PC-3 (cell line): Measurements from ENCODE around the gene TRAK1. TPM values are rescaled to one million over a fixed set of nuclear protein-coding genes. Genes with fewer than 3 reads are reported as not detected.

Experiments used
- ATAC-seq: fragments of 200-7000 bp; cut with Tn5 transposase; 2 replicates; pipeline ENCODE4 v1.9.1; 2020; ENCODE audit warnings: mild to moderate bottlenecking, moderate library complexity
- BruUV-seq: library from RNA; stranded (reverse); fragments of 400-500 nt; replicated peaks from 2 replicates; lab custom pipeline; 2021; lab: Mats Ljungman, UMichigan
- CTCF ChIA-PET: fragments of 300-600 bp; sonication (Branson Sonifier 250); formaldehyde crosslinking; loops from one replicate; lab custom pipeline; 2022; ENCODE audit warnings: antibody characterized with exemption; lab: Charles Lee
- POLR2A ChIA-PET: fragments of 300-600 bp; sonication (Branson Sonifier 250); formaldehyde crosslinking; loops from one replicate; lab custom pipeline; 2022; ENCODE audit warnings: antibody characterized with exemption; ENCODE audit not compliant: unreplicated experiment; lab: Charles Lee
- DNase-seq: peaks from one replicate; pipeline ENCODE4 v3.0.0-alpha.2; 2015
- H2AFZ ChIP-seq: fragments of 300-600 bp; sonication (generic); 2 replicates; pipeline ENCODE4 v1.6.0; 2016; ENCODE audit warnings: antibody characterized with exemption, low read length
- H3F3A ChIP-seq: fragments of 300-600 bp; sonication (generic); one replicate; pipeline ENCODE4 v1.6.0; 2017; ENCODE audit warnings: antibody characterized with exemption, low read length, control low read depth, mild to moderate bottlenecking; ENCODE audit not compliant: unreplicated experiment
- H3K27ac ChIP-seq: fragments of 300-600 bp; sonication (generic); 2 replicates; pipeline ENCODE4 v1.5.1; 2016; ENCODE audit warnings: mild to moderate bottlenecking, low read length
- H3K27me3 ChIP-seq: fragments of 300-600 bp; sonication (generic); 2 replicates; pipeline ENCODE4 v1.6.1; 2016; ENCODE audit warnings: low read length, mixed read lengths
- H3K36me3 ChIP-seq: fragments of 300-600 bp; sonication (generic); 2 replicates; pipeline ENCODE4 v1.6.1; 2016; ENCODE audit warnings: low read depth, mixed run types, low read length, mixed read lengths
- H3K4me1 ChIP-seq: fragments of 300-600 bp; sonication (generic); 2 replicates; pipeline ENCODE4 v1.5.1; 2016; ENCODE audit warnings: low read length; ENCODE audit not compliant: insufficient read depth
- H3K4me2 ChIP-seq: fragments of 300-600 bp; sonication (generic); 2 replicates; pipeline ENCODE4 v1.6.0; 2016; ENCODE audit warnings: low read length
- H3K4me3 ChIP-seq: fragments of 300-600 bp; sonication (generic); 2 replicates; pipeline ENCODE4 v1.5.1; 2016; ENCODE audit warnings: mild to moderate bottlenecking, low read length, mixed read lengths
- H3K79me2 ChIP-seq: fragments of 300-600 bp; sonication (generic); 2 replicates; pipeline ENCODE4 v1.6.1; 2017; ENCODE audit warnings: low read length, mixed read lengths
- H3K9ac ChIP-seq: fragments of 300-600 bp; sonication (generic); 2 replicates; pipeline ENCODE4 v1.6.0; 2016; ENCODE audit warnings: mild to moderate bottlenecking, low read length
- H3K9me2 ChIP-seq: fragments of 300-600 bp; sonication (generic); replicated peaks from 2 replicates; pipeline ENCODE4 v1.6.1; 2016; ENCODE audit warnings: mixed run types, low read length, mixed read lengths
- H3K9me3 ChIP-seq: fragments of 300-600 bp; sonication (generic); 2 replicates; pipeline ENCODE4 v1.6.1; 2016; ENCODE audit warnings: low read length, mixed read lengths
- H4K20me1 ChIP-seq: fragments of 300-600 bp; sonication (generic); 2 replicates; pipeline ENCODE4 v1.6.1; 2016; ENCODE audit warnings: low read length, mixed read lengths
- CTCF ChIP-seq: fragments of 300-600 bp; sonication (generic); conservative IDR thresholded peaks from 2 replicates; pipeline ENCODE4 v1.5.1; 2017; ENCODE audit warnings: antibody characterized with exemption, low read depth, mild to moderate bottlenecking, low read length
- EZH2 ChIP-seq: fragments of 300-600 bp; sonication (generic); IDR thresholded peaks from one replicate; pipeline ENCODE4 v1.6.1; 2017; ENCODE audit warnings: antibody characterized with exemption, mild to moderate bottlenecking, low read length; ENCODE audit not compliant: unreplicated experiment
- EZH2phosphoT487 ChIP-seq: fragments of 300-600 bp; sonication (generic); IDR thresholded peaks from 2 replicates; pipeline ENCODE4 v1.6.1; 2018; ENCODE audit warnings: mild to moderate bottlenecking, antibody characterized with exemption, low read length, borderline replicate concordance
- intact Hi-C: fragments of 100-400 bp; cut with micrococcal nuclease; formaldehyde crosslinking; loops from 2 replicates; pipeline ENCODE4 v1.9.0; 2023
- total RNA-seq: library from RNA; depleted of rRNA; stranded (reverse); fragments of >200 nt; gene quantifications from 2 replicates; pipeline ENCODE4 v1.2.3, GENCODE V29; 2014

Gene TRAK1
- total RNA-seq, 1 experiment from 2014 or later: 23.4 TPM

- ChIA-PET CTCF (interaction anchor here (0.6 kb wide), 1 partner anchor 26 kb away, joined by 4 read pairs; no protein-coding TSS in a partner anchor), POLR2A (interaction anchor here (0.6 kb wide), 1 partner anchor 14 kb away, joined by 3 read pairs; no protein-coding TSS in a partner anchor)
- Histone ChIP-seq H3K4me1 (peaks cover 52% of the 10 kb centered on the region), H3K4me2 (peak overlapping the region; percentile 32; the same call in 1 of the 2 replicates), H3K9me3 (no peaks in the 10 kb centered on the region), H2AFZ (no peak overlapping the region), H4K20me1 (no peaks in the 10 kb centered on the region), H3F3A (no peaks in the 10 kb centered on the region), H3K36me3 (no peaks in the 10 kb centered on the region), H3K9ac (no peak overlapping the region), H3K79me2 (no peaks in the 10 kb centered on the region; the same call in 1 of the 2 replicates), H3K4me3 (no peak overlapping the region), H3K27ac (peak overlapping the region; percentile 8; the same call in 1 of the 2 replicates), H3K9me2 (no peaks in the 10 kb centered on the region), H3K27me3 (no peaks in the 10 kb centered on the region)
- TF ChIP-seq EZH2phosphoT487 (no peak), CTCF (no peak), EZH2 (no peak)
- DNase-seq (peak; percentile 67), ATAC-seq (peak; percentile 39)
- intact Hi-C loops: loop anchor here (10.0 kb wide), 1 partner anchor 667 kb away; no protein-coding TSS in a partner anchor
- no TSS peak for BruUV-seq
Measured at GRCh38 chr3:42157540-42158538, 66.7 kb downstream of the TRAK1 start.

GRCh38 chr3:42159147-42159546 is 68.0 kb downstream of the TRAK1 start:
- BruUV-seq: no TSS peak
- no peak overlapping the region for H3K4me2 ChIP-seq
- H3K4me1 ChIP-seq: peaks cover 59% of the 10 kb centered on the region
- H4K20me1 ChIP-seq: no peaks in the 10 kb centered on the region
- no peaks in the 10 kb centered on the region; the same call in 1 of the 2 replicates for H3K79me2 ChIP-seq
- ATAC-seq: no peak
- CTCF ChIA-PET: interaction anchor here (0.8 kb wide), 1 partner anchor 32 kb away, joined by 5 read pairs; no protein-coding TSS in a partner anchor
- no peak overlapping the region for H3K9ac ChIP-seq
- TF ChIP-seq CTCF: no peak
- TF ChIP-seq EZH2phosphoT487: no peak
- TF ChIP-seq EZH2: no peak
- no peaks in the 10 kb centered on the region for H3K9me2 ChIP-seq
- H3F3A ChIP-seq: no peaks in the 10 kb centered on the region
- no peaks in the 10 kb centered on the region for H3K36me3 ChIP-seq
- H3K27ac ChIP-seq: no peak overlapping the region
- no peak overlapping the region for H3K4me3 ChIP-seq
- H3K27me3 ChIP-seq: no peaks in the 10 kb centered on the region
- H3K9me3 ChIP-seq: no peaks in the 10 kb centered on the region
- H2AFZ ChIP-seq: no peak overlapping the region
- intact Hi-C loops: loop anchor here (10.0 kb wide), 1 partner anchor 666 kb away; no protein-coding TSS in a partner anchor
- no peak for DNase-seq
- POLR2A ChIA-PET: no interaction called here
